Measurements from ENCODE around the gene DMBX1.

The DMBX1 gene

GRCh38 chr1:46461017-46461808, 28.4 kb upstream of the DMBX1 start:
- no peak for DNase-seq

GRCh38 chr1:46461809-46462448, 27.7 kb upstream of the DMBX1 start:
- DNase-seq = no peak

- no peak for DNase-seq
Measured at GRCh38 chr1:46464013-46464548, 25.6 kb upstream of the DMBX1 start.

DNA sequence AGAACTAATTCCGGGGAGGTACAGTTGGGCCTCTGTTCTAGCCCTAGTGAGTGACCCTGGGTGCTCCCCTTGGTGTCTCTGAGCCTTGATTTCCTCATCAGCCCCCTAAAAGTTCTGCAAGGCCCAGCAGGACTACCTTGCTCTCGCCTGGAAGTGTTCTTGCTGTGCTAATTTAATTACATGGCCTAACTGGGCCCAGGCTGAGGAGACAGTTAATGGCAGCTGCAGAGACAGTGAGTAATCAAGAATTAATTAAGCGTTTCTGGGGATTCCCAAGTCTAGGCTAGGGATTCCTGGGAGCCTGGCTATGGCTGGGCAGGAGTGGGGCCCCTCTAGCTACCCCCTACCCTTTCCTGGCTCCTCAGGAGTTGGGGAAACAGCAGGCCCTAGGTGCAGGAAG, 24.7 kb upstream of the DMBX1 start:
- DNase-seq = no peak

DNA sequence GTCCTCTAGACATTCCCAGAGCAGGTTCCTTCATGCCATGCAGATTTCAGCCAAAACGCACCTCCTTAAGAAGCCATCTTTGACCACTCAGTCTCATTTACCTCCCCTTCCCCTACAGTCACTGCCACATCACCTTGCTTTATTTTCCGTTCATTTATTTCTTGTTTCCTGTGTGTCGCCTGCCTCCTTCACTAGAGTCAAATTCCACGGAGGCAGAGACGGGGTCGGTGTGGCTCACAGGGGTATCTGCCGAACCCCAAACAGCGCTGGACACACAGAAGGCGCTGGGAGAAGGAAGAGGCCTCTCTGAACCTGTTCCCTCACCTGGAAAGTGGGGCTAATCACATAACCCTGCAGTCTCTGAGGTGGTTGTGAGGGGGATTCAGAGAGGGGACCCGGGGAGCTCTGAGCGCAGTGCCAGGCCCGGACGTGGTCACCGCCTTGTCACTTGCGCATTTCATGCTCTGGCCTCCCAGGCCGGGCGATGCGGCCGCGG, 23.6 kb upstream of the DMBX1 start:
- no peak for DNase-seq

- DNase-seq = peak; percentile 37
Measured at GRCh38 chr1:46466477-46467182, 23.0 kb upstream of the DMBX1 start.

- DNase-seq = no peak
Measured at GRCh38 chr1:46467183-46467504, 22.5 kb upstream of the DMBX1 start.

- no peak for DNase-seq
Measured at GRCh38 chr1:46469881-46470280, 19.8 kb upstream of the DMBX1 start.

GRCh38 chr1:46471848-46472492, 17.7 kb upstream of the DMBX1 start:
- no peak for DNase-seq

DNA sequence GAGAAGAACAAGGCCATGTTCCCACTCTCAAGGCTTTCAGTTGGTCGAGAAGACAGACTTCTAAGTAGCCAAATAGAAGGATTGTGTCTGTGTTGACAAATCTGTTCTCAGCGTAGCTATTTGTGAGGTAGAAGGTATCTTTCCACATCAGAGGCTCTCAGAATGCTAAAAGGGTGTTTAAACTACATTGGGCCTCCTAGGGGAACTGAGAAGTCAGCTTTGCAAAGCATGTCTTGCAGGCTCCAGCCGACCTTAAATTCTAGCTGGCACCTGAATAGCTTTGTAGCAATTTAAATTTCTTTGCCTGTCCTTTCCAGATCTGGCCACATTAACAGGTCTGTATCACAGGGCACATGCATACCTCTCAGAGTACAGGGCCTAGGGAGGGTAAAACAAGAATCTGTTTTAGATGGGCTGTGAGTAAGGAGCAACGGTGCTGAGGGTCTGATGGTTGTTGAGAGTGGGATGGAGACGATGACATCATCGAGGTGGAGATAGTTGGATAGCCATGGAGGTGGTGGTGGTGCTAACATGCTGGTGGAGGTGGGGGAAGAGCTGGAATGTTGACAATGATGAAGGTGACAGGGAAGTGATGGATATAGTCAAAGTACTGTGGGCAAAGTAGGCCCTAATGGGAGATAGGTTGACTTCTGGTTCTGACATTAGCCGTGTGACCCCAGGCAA, 17.0 kb upstream of the DMBX1 start:
- DNase-seq = no peak

GRCh38 chr1:46473991-46474390, 15.6 kb upstream of the DMBX1 start:
- no peak for DNase-seq

DNA sequence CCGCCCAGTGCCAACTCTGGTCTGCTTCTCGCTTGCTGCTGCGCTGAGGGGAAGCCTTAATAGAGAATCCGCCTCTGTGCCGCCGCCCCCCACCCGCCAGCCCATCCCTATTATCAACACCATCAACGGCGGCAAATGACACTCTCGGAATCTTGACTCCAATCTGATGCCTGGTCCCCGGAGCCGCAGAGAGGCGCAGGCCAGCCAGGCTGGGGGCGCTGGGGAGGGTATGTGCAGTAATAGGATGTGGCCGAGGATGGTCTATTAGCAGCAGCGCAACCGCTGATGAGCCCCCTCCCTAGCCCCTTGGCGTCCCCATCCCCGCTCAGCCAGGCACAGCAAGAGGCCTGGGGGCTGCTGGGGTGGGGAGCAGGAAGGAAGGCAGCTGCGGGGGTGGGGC, 15.1 kb upstream of the DMBX1 start:
- DNase-seq = no peak

- no peak for DNase-seq
Measured at GRCh38 chr1:46476673-46477072, 13.0 kb upstream of the DMBX1 start.

DNA sequence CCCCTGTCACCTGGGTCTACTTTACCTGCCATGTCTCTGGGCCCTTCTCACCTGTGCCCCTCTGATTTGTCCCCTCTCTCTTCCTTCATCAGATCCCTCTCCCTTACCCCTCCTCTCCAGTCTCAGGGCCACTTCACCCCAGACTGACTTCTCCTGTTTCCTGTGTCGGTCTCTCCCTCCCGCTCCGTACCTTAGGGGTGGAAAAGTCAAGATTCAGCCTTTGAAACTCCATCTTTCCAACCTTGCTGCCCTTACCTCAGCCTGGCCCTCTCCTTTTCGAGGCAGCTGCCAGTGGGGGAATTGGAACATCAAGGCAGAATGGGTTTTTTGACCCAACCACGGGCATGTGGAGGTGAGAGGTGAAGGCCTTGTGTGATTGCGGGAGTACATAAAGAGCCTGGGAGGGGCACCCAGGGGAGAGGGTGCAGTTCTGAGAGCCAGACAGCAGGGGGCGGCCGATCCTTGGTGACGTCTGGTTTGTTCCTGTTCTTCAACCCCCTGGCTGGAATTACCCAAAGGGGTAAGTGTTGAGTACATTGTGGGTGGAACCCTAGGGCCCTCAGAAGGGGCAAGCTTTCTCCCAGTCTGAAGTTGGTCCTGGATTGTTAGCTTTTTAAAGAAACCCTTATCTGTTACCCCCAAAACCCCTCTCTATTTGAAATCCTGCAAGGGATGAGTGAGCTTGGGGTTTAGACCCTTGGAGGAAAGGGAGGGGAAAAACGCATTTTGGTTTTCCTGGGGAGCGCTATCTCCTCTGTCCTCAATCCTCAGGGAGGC, 12.3 kb upstream of the DMBX1 start:
- peak; percentile 80 for DNase-seq

GRCh38 chr1:46478721-46479485, 10.7 kb upstream of the DMBX1 start:
- DNase-seq = no peak

GRCh38 chr1:46479744-46480350, 9.8 kb upstream of the DMBX1 start:
- no peak for DNase-seq

- DNase-seq = no peak
Measured at GRCh38 chr1:46480959-46481646, 8.5 kb upstream of the DMBX1 start.

DNA sequence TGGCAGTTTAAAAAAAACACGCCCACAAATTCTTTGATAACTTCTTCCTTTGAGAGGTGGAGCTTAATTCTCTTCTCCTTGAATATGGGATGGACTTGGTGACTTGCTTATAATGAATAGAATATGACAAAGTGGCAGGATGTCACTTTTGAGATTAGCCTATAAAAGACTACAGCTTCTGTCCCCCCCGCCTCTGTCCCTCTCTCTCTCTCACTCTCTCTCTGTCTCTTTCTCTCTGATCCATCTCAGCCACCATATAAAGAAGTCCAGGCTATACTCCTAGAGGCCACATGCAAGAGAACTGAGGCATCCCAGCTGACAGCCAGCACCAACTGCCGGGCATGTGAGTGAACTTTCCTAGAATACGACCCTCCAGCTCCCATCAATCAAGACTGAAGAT, 7.7 kb upstream of the DMBX1 start:
- DNase-seq = no peak

DNA sequence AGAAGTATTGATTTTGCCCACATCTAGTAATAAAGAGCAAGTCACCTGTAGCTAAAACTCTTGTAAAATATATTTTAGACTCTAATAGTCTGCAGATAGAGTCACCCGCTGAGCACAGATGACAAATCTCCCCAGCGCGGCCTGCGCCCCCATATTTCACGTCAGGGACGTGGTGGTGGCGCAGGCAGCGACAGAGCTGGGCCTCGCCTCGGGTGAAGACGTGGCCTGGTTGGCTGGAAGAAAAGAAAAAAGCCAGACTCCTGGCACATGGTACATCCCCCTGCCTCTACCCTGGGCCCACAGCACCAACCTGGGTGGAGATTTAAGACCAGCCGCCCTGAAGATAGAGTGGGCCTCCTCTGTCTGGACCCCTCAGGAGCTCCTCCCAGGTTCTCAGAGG, 6.0 kb upstream of the DMBX1 start:
- DNase-seq = no peak

All from NCI-H510A treated with DMSO at 0.1 percent for 48 hours (cell line).